IMR-90 (cell line): ENCODE data around the gene MYL2. TPM values are rescaled to one million over a fixed set of nuclear protein-coding genes. Genes with fewer than 3 reads are reported as not detected.

ENCODE experiments used
- ATAC-seq: fragments of 200-7000 bp; cut with Tn5 transposase; 2 replicates; pipeline ENCODE4 v1.9.1; 2020; ENCODE audit warnings: low read depth, mild to moderate bottlenecking, moderate library complexity
- BruUV-seq: library from RNA; stranded (reverse); fragments of 400-500 nt; replicated peaks from 2 replicates; lab custom pipeline; 2021; lab: Mats Ljungman, UMichigan
- CTCF ChIA-PET: fragments of 300-600 bp; formaldehyde crosslinking; extraction: SDS; loops from one replicate; lab custom pipeline; 2021; ENCODE audit warnings: antibody characterized with exemption; lab: Yijun Ruan, JAX
- POLR2A ChIA-PET: fragments of 300-600 bp; sonication (Branson Sonifier 250); formaldehyde crosslinking; loops from one replicate; lab custom pipeline; 2022; ENCODE audit warnings: antibody characterized with exemption; ENCODE audit not compliant: unreplicated experiment; lab: Charles Lee
- DNase-seq: peaks from one replicate; pipeline ENCODE4 v3.0.0; 2013
- H2AFZ ChIP-seq: replicated peaks from 2 replicates; pipeline ENCODE3; 2013; ENCODE audit warnings: low read length, mild to moderate bottlenecking; ENCODE audit not compliant: poor library complexity
- H2AK5ac ChIP-seq: 2 replicates; pipeline ENCODE4 v1.6.1; 2013; ENCODE audit warnings: low read depth, low read length, inconsistent platforms
- H2AK9ac ChIP-seq: replicated peaks from 2 replicates; pipeline ENCODE3; 2013; ENCODE audit warnings: mild to moderate bottlenecking, low read depth, low read length, moderate library complexity; ENCODE audit not compliant: poor library complexity
- H2BK120ac ChIP-seq: 2 replicates; pipeline ENCODE4 v1.6.1; 2013; ENCODE audit warnings: low read depth, low read length, inconsistent platforms
- H2BK15ac ChIP-seq: 3 replicates; pipeline ENCODE4 v1.6.1; 2013; ENCODE audit warnings: low read depth, low read length, inconsistent platforms
- H2BK20ac ChIP-seq: 2 replicates; pipeline ENCODE4 v1.6.1; 2013; ENCODE audit warnings: low read depth, mild to moderate bottlenecking, inconsistent platforms, low read length, moderate library complexity
- H2BK5ac ChIP-seq: 2 replicates; pipeline ENCODE4 v1.6.1; 2013; ENCODE audit warnings: mild to moderate bottlenecking, low read depth, low read length, inconsistent platforms; ENCODE audit not compliant: poor library complexity, severe bottlenecking
- H3K14ac ChIP-seq: replicated peaks from 2 replicates; pipeline ENCODE4 v1.6.1; 2013; ENCODE audit warnings: low read depth, low read length, inconsistent platforms
- H3K18ac ChIP-seq: 2 replicates; pipeline ENCODE4 v1.6.1; 2013; ENCODE audit warnings: low read depth, low read length, control low read depth
- H3K23ac ChIP-seq: 2 replicates; pipeline ENCODE4 v1.6.1; 2013; ENCODE audit warnings: low read depth, low read length, inconsistent platforms
- H3K27ac ChIP-seq: 2 replicates; pipeline ENCODE4 v1.5.1; 2013; ENCODE audit warnings: mild to moderate bottlenecking, control low read depth, low read length; ENCODE audit not compliant: insufficient read depth
- H3K27me3 ChIP-seq: 2 replicates; pipeline ENCODE4 v1.6.1; 2013; ENCODE audit warnings: low read length; ENCODE audit not compliant: control insufficient read depth, insufficient read depth
- H3K36me3 ChIP-seq: 2 replicates; pipeline ENCODE4 v1.6.1; 2013; ENCODE audit warnings: low read length, mixed read lengths; ENCODE audit not compliant: control insufficient read depth, insufficient read depth
- H3K4ac ChIP-seq: 2 replicates; pipeline ENCODE4 v1.6.1; 2013; ENCODE audit warnings: low read depth, low read length, inconsistent platforms
- H3K4me1 ChIP-seq: 2 replicates; pipeline ENCODE4 v1.6.1; 2013; ENCODE audit warnings: low read length, mixed read lengths; ENCODE audit not compliant: control insufficient read depth, insufficient read depth
- H3K4me2 ChIP-seq: 2 replicates; pipeline ENCODE4 v1.6.1; 2013; ENCODE audit warnings: low read depth, mild to moderate bottlenecking, control low read depth, low read length, moderate library complexity
- H3K4me3 ChIP-seq: 2 replicates; pipeline ENCODE4 v1.5.1; 2013; ENCODE audit warnings: low read depth, mild to moderate bottlenecking, control low read depth, low read length, moderate library complexity; ENCODE audit not compliant: insufficient read depth
- H3K56ac ChIP-seq: 2 replicates; pipeline ENCODE4 v1.6.1; 2013; ENCODE audit warnings: low read length, inconsistent platforms; ENCODE audit not compliant: insufficient read depth; ENCODE audit errors: extremely low read depth
- H3K79me1 ChIP-seq, 2 experiments: 2 replicates each; pipeline ENCODE4 v1.6.1; 2013; ENCODE audit warnings: low read length in 2 of 2, inconsistent platforms in 1 of 2, low read depth in 1 of 2
- H3K9ac ChIP-seq: 2 replicates; pipeline ENCODE4 v1.6.1; 2013; ENCODE audit warnings: low read depth, low read length, control low read depth
- H3K9me1 ChIP-seq: 2 replicates; pipeline ENCODE4 v1.6.1; 2013; ENCODE audit warnings: low read length, inconsistent platforms; ENCODE audit not compliant: insufficient read depth
- H3K9me3 ChIP-seq: 2 replicates; pipeline ENCODE4 v1.6.1; 2013; ENCODE audit warnings: low read length; ENCODE audit not compliant: control insufficient read depth, insufficient read depth
- H4K20me1 ChIP-seq: 2 replicates; pipeline ENCODE4 v1.6.1; 2013; ENCODE audit warnings: low read length, inconsistent platforms; ENCODE audit not compliant: insufficient read depth
- H4K5ac ChIP-seq: 2 replicates; pipeline ENCODE4 v1.6.1; 2013; ENCODE audit warnings: mild to moderate bottlenecking, low read depth, low read length, control low read depth
- H4K8ac ChIP-seq, 2 experiments: 2 replicates each; pipeline ENCODE4 v1.6.1; 2013; ENCODE audit warnings: low read depth in 2 of 2, low read length in 2 of 2, control low read depth in 1 of 2, inconsistent platforms in 1 of 2
- H4K91ac ChIP-seq: 2 replicates; pipeline ENCODE4 v1.6.1; 2013; ENCODE audit warnings: low read depth, low read length, inconsistent platforms; ENCODE audit not compliant: insufficient read depth
- BHLHE40 ChIP-seq: fragments of 150-350 bp; IDR thresholded peaks from 2 replicates; pipeline ENCODE4 v1.6.1; 2016; ENCODE audit warnings: mild to moderate bottlenecking, low read depth, low read length
- CEBPB ChIP-seq: IDR thresholded peaks from 2 replicates; pipeline ENCODE4 v1.6.1; 2012; ENCODE audit warnings: low read depth, low read length, improper control_type of control experiment
- CHD1 ChIP-seq: IDR thresholded peaks from 2 replicates; pipeline ENCODE4 v1.6.1; 2012; ENCODE audit warnings: low read depth, low read length, improper control_type of control experiment
- CTCF ChIP-seq: conservative IDR thresholded peaks from 2 replicates; pipeline ENCODE4 v1.5.1; 2012; ENCODE audit warnings: mild to moderate bottlenecking, low read depth, low read length, improper control_type of control experiment
- FOS ChIP-seq: fragments of 150-350 bp; IDR thresholded peaks from 2 replicates; pipeline ENCODE4 v1.6.1; 2016; ENCODE audit warnings: low read depth, low read length
- MAFK ChIP-seq: IDR thresholded peaks from 2 replicates; pipeline ENCODE4 v1.6.1; 2012; ENCODE audit warnings: low read depth, low read length, improper control_type of control experiment
- MAZ ChIP-seq: IDR thresholded peaks from 2 replicates; pipeline ENCODE4 v1.6.1; 2012; ENCODE audit warnings: low read depth, mild to moderate bottlenecking, low read length, improper control_type of control experiment, moderate library complexity, borderline replicate concordance
- MXI1 ChIP-seq: IDR thresholded peaks from 2 replicates; pipeline ENCODE4 v1.6.1; 2012; ENCODE audit warnings: low read depth, mild to moderate bottlenecking, low read length, moderate library complexity, borderline replicate concordance
- NFE2L2 ChIP-seq: fragments of 150-350 bp; IDR thresholded peaks from 2 replicates; pipeline ENCODE4 v1.6.1; 2016; ENCODE audit warnings: low read depth, mild to moderate bottlenecking, low read length
- POLR2A ChIP-seq: IDR thresholded peaks from 2 replicates; pipeline ENCODE4 v1.6.1; 2012; ENCODE audit warnings: mild to moderate bottlenecking, low read depth, low read length
- RAD21 ChIP-seq: IDR thresholded peaks from 2 replicates; pipeline ENCODE4 v1.6.1; 2012; ENCODE audit warnings: low read length, improper control_type of control experiment
- RCOR1 ChIP-seq: IDR thresholded peaks from 2 replicates; pipeline ENCODE4 v1.6.1; 2012; ENCODE audit warnings: mild to moderate bottlenecking, low read length, improper control_type of control experiment; ENCODE audit not compliant: insufficient replicate concordance
- RFX5 ChIP-seq: IDR thresholded peaks from 2 replicates; pipeline ENCODE4 v1.8.0; 2012; ENCODE audit warnings: low read depth, mild to moderate bottlenecking, low read length, moderate library complexity
- SMC3 ChIP-seq: fragments of 150-350 bp; IDR thresholded peaks from 2 replicates; pipeline ENCODE4 v1.6.1; 2016; ENCODE audit warnings: low read depth, mild to moderate bottlenecking, antibody characterized with exemption, low read length, moderate library complexity
- WGBS, 2 experiments: methylation state at CpG; one replicate each; pipeline versions ENCODE4 v1.1.5 to v1.1.7; 2013; ENCODE audit warnings: missing lambda C conversion rate in 2 of 2; ENCODE audit not compliant: insufficient read length in 1 of 2; ENCODE audit errors: extremely low coverage in 2 of 2; 5-methylcytosine and 5-hydroxymethylcytosine counted together
- dilution Hi-C: fragments of 300-500 bp; cut with HindIII; formaldehyde crosslinking; loops from one replicate; pipeline ENCODE4 v1.14.3; 2018; ENCODE audit warnings: low sequenced_read_pairs; ENCODE audit not compliant: unreplicated experiment
- in situ Hi-C: fragments of 300-500 bp; cut with MboI; formaldehyde crosslinking; loops from 3 replicates; pipeline ENCODE4 v1.14.3; 2019; ENCODE audit warnings: low sequenced_read_pairs, inconsistent platforms, mixed read lengths
- intact Hi-C: fragments of 100-400 bp; cut with micrococcal nuclease; formaldehyde crosslinking; loops from 2 replicates; pipeline ENCODE4 v1.10.0; 2022
- polyA plus RNA-seq, 3 experiments: library from polyadenylated mRNA; depleted of rRNA; stranded (reverse); fragments of >200 nt; gene quantifications; 2 replicates each; pipeline ENCODE4 v1.2.3, GENCODE V29; 2012; ENCODE audit warnings: low replicate concordance in 1 of 3
- total RNA-seq: library from RNA; depleted of rRNA; stranded (reverse); fragments of >200 nt; gene quantifications from 2 replicates; pipeline ENCODE4 v1.2.3, GENCODE V29; 2012
- TF ChIP-seq, protein P1 (sequence below): fragments of 150-350 bp; IDR thresholded peaks from 2 replicates; pipeline ENCODE4 v1.6.1; 2016; ENCODE audit warnings: low read depth, mild to moderate bottlenecking, low read length, moderate library complexity, borderline replicate concordance

The MYL2 gene
- total and polyA plus RNA-seq, 2 of the 4 experiments (the other 2 are of a cell fraction), result not detected

GRCh38 chr12:110940296-110940695, 19.9 kb upstream of the MYL2 start:
- POLR2A ChIA-PET, result no interaction called here
- Histone ChIP-seq H2BK5ac (no peak overlapping the region), H2AFZ (no peak overlapping the region), H3K4me3 (no peak overlapping the region), H3K23ac (no peak overlapping the region), H3K9ac (no peak overlapping the region), H3K79me1 (no peaks in the 10 kb centered on the region), H2AK9ac (no peak overlapping the region), H4K5ac (no peak overlapping the region), H3K4me2 (no peak overlapping the region), H3K4ac (no peak overlapping the region), H2BK20ac (no peak overlapping the region), H3K9me1 (no peaks in the 10 kb centered on the region), H4K20me1 (no peaks in the 10 kb centered on the region), H3K9me3 (no peaks in the 10 kb centered on the region), H3K27ac (no peak overlapping the region), H3K4me1 (no peaks in the 10 kb centered on the region), H2BK15ac (no peak overlapping the region), H3K36me3 (no peaks in the 10 kb centered on the region), H3K27me3 (peaks cover 4% of the 10 kb centered on the region), H4K91ac (no peak overlapping the region), H3K18ac (no peak overlapping the region), H2BK120ac (no peak overlapping the region), H3K14ac (no peak overlapping the region), H4K8ac (no peak overlapping the region), H2AK5ac (no peak overlapping the region), H3K56ac (no peak overlapping the region)
- dilution Hi-C loops (no loop called here), intact Hi-C loops (no loop called here), in situ Hi-C loops (no loop called here)
- CTCF ChIA-PET, result no interaction called here
- DNase-seq, result no peak
- no CpG with 5 or more reads among the region's 4 CpGs for WGBS, 2 experiments
- no peak for ATAC-seq
- TF ChIP-seq RFX5 (no peak), CTCF (no peak), MAFK (no peak), CHD1 (no peak), MAZ (no peak), RAD21 (no peak), BHLHE40 (no peak), FOS (no peak), SMC3 (no peak), CEBPB (no peak), RCOR1 (no peak), NFE2L2 (no peak), POLR2A (no peak), MXI1 (no peak)
- TF ChIP-seq, protein P1, sequence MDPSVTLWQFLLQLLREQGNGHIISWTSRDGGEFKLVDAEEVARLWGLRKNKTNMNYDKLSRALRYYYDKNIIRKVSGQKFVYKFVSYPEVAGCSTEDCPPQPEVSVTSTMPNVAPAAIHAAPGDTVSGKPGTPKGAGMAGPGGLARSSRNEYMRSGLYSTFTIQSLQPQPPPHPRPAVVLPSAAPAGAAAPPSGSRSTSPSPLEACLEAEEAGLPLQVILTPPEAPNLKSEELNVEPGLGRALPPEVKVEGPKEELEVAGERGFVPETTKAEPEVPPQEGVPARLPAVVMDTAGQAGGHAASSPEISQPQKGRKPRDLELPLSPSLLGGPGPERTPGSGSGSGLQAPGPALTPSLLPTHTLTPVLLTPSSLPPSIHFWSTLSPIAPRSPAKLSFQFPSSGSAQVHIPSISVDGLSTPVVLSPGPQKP, result no peak
- no TSS peak for BruUV-seq
